ENCODE measurements around the gene ARHGAP4. TPM values are rescaled to one million over a fixed set of nuclear protein-coding genes. Genes with fewer than 3 reads are reported as not detected.

ARHGAP4 gene
- total RNA-seq, 1 experiment from 2014 or later = 67.4 TPM

GRCh38 chrX:153866302-153867019 lies 59.6 kb downstream of the ARHGAP4 start (continued):
- TF ChIP-seq, protein P1, sequence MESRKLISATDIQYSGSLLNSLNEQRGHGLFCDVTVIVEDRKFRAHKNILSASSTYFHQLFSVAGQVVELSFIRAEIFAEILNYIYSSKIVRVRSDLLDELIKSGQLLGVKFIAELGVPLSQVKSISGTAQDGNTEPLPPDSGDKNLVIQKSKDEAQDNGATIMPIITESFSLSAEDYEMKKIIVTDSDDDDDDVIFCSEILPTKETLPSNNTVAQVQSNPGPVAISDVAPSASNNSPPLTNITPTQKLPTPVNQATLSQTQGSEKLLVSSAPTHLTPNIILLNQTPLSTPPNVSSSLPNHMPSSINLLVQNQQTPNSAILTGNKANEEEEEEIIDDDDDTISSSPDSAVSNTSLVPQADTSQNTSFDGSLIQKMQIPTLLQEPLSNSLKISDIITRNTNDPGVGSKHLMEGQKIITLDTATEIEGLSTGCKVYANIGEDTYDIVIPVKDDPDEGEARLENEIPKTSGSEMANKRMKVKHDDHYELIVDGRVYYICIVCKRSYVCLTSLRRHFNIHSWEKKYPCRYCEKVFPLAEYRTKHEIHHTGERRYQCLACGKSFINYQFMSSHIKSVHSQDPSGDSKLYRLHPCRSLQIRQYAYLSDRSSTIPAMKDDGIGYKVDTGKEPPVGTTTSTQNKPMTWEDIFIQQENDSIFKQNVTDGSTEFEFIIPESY (IDR thresholded peaks at IDR 0.05; ENCODE audit: extremely low read depth, insufficient replicate concordance, low read length) = no peak
- TF ChIP-seq SIN3A (IDR thresholded peaks at IDR 0.05; ENCODE audit: low read depth) (no peak), ELF1 (IDR thresholded peaks at IDR 0.05; ENCODE audit: borderline replicate concordance, low read depth) (no peak), CBX3 (IDR thresholded peaks at IDR 0.05; ENCODE audit: low read depth) (no peak), SRF (IDR thresholded peaks at IDR 0.05; ENCODE audit: low read depth) (no peak), CTCF (IDR thresholded peaks at IDR 0.05 in 2 of 3, conservative IDR thresholded peaks at IDR 0.05 in 1 of 3; ENCODE audit: borderline replicate concordance in 1 of 3, insufficient read depth in 1 of 3, low read depth in 2 of 3, low read length in 2 of 3) (no peak), SP1 (IDR thresholded peaks at IDR 0.05; ENCODE audit: low read depth) (no peak), EZH2 (IDR thresholded peaks at IDR 0.05) (no peak), RAD21 (IDR thresholded peaks at IDR 0.05; ENCODE audit: low read depth) (no peak)

- DNase-seq (ENCODE audit: low read depth, low spot score) = no peak
- Histone ChIP-seq H3K4me1 (ENCODE audit: control insufficient read depth in 1 of 2, insufficient read depth in 2 of 2, low read length in 2 of 2) (no peaks in the 10 kb centered on the region), H3K4me3 (replicated peaks in 1 of 2; ENCODE audit: low read depth in 1 of 2, low read length in 2 of 2) (no peak overlapping the region), H3K79me2 (ENCODE audit: insufficient read depth, low read length) (no peaks in the 10 kb centered on the region), H3K9me3 (ENCODE audit: control insufficient read depth in 1 of 2, insufficient read depth in 1 of 2, low read depth in 1 of 2, low read length in 2 of 2) (no peaks in the 10 kb centered on the region), H3K36me3 (ENCODE audit: control insufficient read depth in 1 of 2, insufficient read depth in 2 of 2, low read length in 2 of 2) (no peaks in the 10 kb centered on the region), H3K27me3 (ENCODE audit: insufficient read depth, low read length) (no peaks in the 10 kb centered on the region), H3K4me2 (ENCODE audit: low read length) (no peak overlapping the region), H2AFZ (ENCODE audit: low read depth, low read length, poor library complexity, severe bottlenecking) (no peak overlapping the region), H3K27ac (ENCODE audit: low read depth, low read length) (no peak overlapping the region), H3K9me2 (ENCODE audit: insufficient read depth) (no peaks in the 10 kb centered on the region), H3K9ac (ENCODE audit: low read length) (no peak overlapping the region), H4K20me1 (ENCODE audit: insufficient read depth) (no peaks in the 10 kb centered on the region)
- CTCF ChIA-PET = no interaction called here
- POLR2A ChIA-PET = no interaction called here
- no TSS peak for BruUV-seq (replicated peaks)
- TF ChIP-seq EZH2phosphoT487 (IDR thresholded peaks at IDR 0.05; ENCODE audit: borderline replicate concordance) (no peak), ZNF274 (IDR thresholded peaks at IDR 0.05; ENCODE audit: low read depth, low read length) (no peak)
- ATAC-seq = no peak
- RAD21 ChIA-PET (ENCODE audit: low non-redundant PET in 1 of 2, low total read pairs in 2 of 2, uncharacterized antibody in 2 of 2, unreplicated experiment in 2 of 2) = no interaction called here
- intact Hi-C loops (cut with micrococcal nuclease) = no loop called here
Measured at GRCh38 chrX:153865685-153866084, 60.4 kb downstream of the ARHGAP4 start.
